GM21717 (cell line): ENCODE data around the gene PIANP.
A peak's percentile ranks its signal among the peaks of the same experiment; 100 is the strongest.
"Not testable (repeated sequence)": the region's sequence is repeated elsewhere in the genome, so short reads cannot be mapped to it uniquely, and the experiment has no call there.

Experiments
- ATAC-seq: cut with Tn5 transposase; IDR thresholded peaks from one replicate; pipeline ENCODE4 v1.9.1; 2021; ENCODE audit warnings: mild to moderate bottlenecking, moderate library complexity; ENCODE audit not compliant: unreplicated experiment

The PIANP gene

GRCh38 chr12:6708351-6708750, 7.7 kb upstream of the PIANP start:
- not testable (repeated sequence) for ATAC-seq

DNA sequence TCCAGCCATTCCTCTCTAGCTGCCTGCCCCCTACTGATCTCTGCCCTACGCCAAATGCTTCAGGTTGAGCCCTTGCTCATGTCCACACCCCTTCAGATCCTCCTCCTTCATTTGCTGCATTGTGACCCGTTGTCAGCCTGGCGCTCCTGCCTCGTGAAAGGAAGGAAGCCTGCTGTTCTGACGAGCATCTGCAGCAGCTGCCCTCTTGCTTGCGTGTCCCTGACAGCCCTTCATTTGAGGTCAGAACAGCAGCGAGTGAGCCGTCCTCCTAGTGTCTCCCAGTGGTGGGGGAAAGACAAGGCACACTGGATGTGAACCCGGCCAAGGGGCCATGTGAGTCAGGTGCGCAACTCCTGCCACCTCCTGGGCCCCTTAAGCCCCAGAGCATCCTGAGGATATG, 3.0 kb upstream of the PIANP start:
- ATAC-seq, result no peak

DNA sequence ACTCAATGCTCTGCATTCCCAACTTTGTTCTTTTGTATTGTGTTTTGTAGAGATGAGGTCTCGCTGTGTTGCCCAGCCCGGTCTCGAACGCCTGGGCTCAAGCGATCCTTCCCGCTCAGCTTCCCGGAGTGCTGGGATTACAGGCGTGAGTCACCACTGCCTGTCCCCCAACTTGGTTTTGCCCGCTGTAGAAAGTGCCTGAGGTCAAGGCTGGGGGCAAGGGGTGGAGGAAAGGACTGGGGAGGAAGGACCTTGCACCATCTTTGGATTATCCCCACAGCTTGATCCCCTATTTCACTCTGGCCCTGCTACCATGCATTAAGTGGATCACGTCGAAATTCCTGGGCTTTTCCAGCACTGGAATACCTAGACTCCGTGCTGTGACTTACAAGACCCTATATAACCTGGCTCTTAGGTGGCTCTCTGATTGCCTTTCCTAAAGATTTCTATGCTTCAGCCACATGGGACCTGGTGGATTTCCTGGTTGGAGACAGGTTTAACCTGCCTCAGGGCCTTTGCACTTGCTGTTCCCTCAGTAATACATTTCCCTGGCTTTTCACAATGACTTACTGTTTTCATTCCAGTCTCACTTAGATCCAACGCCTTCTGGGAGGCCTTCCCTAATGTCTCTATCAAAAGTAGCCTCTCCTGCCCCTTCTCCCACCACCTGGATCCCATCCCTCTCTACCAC, 608 bp upstream of the PIANP start:
- ATAC-seq, result no peak

DNA sequence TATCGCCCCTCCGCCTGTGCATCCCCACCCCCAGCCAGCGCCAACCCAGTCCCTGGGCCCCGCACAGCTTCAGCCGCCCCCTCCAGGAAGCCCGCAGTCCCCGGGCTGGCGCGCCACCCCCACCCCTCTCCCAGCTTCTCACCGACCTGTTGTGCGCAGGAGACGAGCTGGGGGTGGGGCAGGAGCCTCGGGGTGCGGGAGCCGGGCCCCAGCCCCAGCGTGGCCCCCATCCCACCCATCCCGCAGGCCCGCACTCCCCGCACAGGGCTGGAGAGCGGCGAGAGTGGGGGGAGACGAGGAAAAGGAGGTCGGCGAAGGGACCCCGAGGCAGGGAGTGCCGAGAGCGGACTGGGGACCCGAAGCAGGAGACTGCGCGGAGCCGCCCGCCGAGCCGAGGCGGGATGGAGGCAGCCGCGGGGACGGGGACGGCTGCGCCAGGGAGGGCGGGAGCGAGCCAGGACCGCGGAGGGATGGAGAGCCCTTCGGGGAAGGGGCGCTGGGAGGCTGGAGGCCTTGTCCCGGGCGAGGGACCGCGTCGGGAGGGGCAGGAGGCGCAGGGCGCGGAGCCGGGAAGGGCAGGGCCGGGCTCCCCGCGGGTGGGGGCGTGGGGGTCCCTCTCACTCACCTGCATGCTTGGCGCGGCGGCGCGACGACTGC, 498 bp downstream of the PIANP start:
- ATAC-seq, result no peak

DNA sequence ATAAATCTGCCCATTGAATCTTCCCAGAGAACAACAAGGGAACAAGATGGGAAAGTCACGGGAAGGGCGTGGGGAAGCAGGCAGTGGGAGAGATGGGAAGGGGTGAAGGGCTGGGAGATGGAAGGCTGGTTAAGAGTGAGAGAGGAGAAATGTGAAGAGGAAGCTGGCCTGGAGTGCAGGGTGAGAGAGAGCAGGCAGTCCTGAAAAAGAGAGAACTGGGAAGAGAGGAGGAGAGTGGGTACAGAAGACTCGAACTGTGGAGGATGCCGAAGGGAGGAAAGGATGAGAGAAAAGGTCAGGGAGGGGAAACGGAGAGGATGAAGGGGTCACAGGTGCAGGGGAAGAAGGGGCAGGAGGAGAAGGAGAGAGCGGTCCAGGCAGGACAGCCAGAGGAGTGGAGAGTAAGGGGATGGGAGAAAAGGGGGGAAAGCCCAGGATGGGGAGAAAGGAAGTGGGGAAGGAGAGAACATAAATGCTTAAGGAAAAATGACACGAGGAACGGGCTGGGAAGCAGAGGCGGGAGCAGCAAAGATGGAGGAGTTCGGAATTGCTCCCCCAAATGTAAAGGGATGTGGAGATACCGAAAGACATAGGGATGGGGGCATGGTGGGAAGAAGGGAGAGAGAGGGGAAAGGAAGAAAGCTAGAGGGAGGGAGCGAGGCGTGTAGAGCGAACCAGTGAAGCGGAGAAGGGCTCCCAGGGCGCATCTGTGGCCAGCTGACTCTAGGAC, 1.2 kb downstream of the PIANP start:
- no peak for ATAC-seq

DNA sequence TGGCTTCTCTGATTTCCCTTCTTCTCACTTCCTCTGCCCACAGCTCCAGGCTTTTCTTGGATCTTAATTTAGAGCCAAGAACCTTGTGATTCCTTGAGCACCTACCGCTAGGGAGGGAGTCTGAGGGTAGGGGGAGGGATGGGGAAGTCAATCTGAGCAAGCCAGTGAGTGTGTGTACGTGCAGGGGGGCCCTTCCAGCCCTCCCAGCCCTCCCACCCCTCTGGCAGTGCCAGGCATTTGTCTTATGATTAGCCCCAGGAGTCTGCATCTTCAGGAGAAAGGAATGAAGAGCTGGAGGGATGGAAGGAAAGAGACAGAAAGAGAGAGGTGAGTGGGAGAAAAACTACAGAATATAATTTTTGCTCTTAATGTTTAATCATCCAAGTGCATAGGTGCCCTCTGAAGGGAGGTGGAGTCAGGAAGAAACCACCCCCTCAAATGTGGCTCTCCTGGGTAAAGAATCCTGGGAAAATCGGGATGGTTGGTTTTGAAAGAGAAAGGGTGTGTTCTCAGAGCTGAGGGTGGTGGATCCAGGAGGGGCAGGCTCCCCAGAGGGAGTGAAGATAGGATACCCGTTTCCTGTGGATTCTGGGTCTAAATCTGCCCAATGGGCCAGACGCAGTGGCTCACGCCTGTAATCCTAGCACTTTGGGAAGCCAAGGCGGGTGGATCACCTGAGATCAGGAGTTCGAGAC, 2.1 kb downstream of the PIANP start:
- ATAC-seq, result no peak

- no peak for ATAC-seq
Observed at GRCh38 chr12:6697584-6698351, 2.8 kb downstream of the PIANP start.

DNA sequence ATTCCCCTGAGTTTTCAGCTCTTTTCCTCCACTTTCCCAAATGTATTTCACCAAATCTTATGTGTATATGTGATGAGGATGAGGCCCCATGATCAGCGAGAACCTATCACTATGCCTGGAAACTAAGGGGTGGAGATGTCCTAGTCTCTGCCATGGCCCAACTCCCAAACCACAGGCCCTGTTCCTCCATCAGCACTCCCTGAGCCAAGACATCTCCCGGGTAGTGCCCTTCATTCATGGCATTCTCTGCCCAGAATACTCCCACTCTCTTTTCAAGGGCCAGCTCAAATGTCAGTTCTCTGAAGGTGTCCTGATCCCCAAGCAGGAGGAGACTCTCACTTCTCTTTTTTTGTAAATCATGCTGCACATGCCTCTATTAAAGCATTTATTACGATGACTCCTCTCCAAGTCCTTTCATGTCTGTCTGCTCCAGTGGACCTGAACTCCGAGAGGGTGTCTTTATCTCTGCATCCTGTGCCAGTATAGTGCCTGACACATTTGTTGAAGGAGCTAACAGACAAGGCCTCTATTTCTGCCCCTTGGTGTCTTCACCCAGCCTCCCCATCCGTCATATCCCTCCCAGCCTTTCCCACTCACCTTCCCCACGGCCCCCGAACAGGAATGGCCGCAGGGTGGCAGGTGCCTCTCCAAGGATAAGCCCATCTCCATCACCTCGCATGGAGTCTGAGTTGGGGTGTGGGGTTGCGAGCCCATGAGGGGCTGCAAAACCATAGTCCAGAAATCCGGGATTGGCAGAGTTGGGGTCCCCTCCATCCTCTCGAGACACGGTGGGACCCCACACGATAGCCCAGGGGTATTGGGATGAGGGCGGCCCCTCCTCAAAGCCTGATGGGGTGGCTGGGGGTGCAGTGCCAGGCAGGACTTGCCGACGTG, 3.7 kb downstream of the PIANP start:
- no peak for ATAC-seq

DNA sequence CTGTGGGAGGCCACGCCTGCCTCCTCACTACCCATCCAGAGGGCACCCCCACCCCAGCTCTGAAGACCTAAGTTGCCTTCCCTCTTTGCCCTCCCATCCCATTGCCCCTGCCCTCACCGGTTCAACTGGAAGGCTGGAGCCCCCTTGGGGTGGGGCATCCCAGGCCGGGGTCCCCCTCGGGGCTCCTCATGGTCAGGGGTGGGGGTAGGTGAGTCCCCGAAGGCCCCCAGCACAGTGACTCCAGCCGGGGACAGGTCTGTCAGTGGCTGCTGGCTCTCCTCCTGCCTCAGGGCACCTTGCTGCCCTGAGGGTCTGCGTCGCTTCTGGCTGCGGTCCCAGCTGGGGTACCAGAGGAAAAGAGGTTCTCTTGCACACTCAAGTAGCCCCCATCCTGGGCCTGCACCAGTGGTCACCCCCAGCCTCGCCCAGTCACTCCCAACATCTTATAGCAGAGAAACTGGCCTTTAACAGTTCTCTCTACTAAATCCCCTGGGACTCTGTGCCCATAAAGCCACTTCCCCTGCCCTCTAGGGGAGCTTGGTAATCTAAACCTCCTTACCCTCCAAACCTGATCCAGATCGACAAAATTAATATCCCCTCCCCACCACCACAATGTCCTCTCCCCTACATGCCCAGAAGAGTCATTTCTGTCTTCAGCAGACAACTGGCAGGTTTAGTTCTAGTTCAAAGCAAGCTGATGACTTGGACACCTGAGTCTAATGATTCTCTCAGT, 5.1 kb downstream of the PIANP start:
- no peak for ATAC-seq

DNA sequence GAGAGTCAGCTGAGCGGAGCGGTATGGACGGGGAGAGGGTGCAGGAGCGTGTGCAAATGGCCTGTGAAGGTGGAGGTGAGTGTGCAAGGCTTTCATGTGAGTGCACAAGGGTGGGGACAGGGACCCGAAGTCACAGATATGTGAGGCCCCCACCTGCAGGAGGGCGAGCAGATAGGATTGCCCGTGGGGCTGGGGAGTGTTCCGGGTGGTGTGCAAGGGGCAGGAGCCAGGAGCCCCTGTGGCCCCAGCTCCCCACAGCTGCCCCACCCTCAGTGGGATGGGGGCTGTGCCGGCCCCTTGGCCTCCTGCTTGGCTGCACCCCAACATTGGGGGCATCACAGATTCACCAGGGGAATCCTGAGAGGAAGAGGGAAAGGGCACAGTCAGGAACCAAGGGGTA, 5.9 kb downstream of the PIANP start:
- ATAC-seq, result no peak

DNA sequence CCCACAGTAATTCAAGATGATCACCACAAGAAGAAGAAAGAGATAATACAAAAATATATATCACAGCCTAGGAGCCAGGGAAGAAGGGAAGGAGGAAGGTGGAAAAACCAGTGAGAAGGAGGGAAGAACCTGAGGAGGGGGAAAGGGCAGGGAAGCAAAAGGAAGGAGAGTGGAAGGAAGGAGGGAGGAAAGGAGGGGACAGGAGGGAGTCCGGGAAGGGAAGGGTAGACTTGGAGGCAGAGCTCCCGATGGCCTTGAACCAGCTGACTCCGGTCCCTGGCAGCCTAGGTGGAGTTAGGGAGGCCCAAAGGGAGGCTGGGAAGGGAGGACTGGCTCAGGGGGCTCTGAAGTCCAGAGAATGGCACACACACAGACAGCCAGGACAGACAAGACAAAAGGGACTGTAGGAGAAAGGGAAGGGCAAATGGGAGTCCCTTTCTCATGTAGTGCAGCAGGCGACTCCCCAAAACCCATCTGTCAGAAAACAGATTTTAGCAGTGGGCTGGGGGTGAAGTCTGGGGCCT, 6.7 kb downstream of the PIANP start:
- no peak for ATAC-seq

GRCh38 chr12:6692888-6693287, 7.7 kb downstream of the PIANP start:
- no peak for ATAC-seq

DNA sequence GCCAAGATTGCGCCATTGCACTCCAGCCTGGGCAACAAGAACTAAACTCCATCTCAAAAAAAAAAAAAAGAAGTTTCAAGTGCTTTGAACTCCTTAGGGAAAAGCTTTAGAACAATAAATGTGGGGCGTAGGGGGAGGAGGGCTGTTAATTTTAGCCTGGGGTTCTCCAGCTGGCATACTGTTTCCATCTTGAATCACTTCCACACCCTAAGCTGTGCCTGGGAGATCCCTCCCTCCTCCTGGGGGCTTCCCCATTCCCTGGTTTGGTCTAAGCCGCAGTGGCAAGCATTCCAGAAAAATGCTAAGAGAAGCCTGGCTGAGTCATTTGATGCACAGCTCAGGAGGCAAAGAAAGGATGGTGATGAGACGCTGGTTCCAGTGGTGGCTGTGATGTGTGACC, 9.1 kb downstream of the PIANP start:
- no peak for ATAC-seq

- peak; percentile 70 for ATAC-seq
Observed at GRCh38 chr12:6688999-6689882, 11.4 kb downstream of the PIANP start, which contains the start of gene ZNF384. ZNF384 (minus strand) TSS chr12:6689375; CDS start chr12:6679520, 9,855 bp downstream.

DNA sequence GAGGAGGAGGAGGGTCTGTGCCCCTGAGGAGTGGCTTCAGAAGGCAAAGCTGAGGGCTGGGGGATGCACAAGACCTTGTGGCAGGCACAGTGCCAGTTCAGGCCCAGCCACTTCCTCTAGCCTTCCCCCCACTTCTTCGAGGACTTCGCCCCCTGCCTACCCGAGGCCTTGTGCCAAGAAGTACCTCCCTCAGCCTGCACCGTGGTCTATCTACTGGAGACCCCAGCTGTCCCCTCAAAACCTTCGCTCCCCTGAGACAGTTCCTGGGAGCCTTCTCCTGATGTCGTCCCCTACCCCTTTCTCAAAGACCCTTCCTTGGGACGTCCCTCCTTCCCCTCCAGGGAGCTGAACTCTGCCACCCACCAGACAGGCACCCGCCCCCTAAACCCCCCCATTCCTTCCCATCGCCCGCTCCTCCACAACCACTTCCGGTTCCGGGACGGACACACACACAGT, 12.0 kb downstream of the PIANP start:
- peak; percentile 30 for ATAC-seq

GRCh38 chr12:6685814-6686213, 14.8 kb downstream of the PIANP start:
- no peak for ATAC-seq

DNA sequence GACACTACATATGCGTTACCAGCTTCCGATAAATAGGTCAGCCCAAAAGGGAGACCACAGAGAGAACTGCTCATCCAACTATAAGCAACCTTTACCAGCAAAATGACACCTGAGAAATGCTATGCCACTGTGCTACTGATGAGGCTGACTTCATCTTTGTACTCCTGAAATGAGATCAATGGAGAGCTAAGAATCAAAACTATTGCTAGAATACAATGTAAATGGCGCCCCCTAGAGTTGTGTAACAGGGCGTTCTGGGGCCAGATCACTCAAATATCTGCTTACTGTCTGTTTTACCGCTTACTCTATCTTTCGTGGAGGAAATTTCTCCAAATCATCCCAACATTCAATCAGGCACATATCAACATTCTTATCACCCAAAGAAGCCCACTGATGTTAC, 16.0 kb downstream of the PIANP start:
- no peak for ATAC-seq

DNA sequence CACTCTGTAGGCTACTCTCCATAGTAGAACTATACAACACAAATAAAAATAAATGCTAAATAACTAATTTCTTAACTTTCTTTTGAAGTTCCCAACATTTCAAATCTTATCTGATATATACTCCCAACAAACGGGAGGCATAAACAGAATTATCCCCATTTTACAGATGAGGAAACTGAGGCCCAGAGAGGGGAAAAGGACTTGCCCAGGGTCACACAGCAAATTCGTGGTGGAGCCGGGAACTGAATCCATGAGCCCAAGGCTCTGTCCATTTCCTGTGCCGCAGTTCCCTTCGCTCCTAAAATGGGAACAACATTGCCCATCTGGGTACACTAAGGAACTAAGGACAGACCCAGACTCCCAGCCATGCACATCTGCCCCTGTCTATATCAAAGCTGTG, 23.7 kb downstream of the PIANP start:
- ATAC-seq, result no peak
